Upper lobe of left lung (tissue), 6 donors: Measurements from ENCODE around the gene AUP1. TPM values are rescaled to one million over a fixed set of nuclear protein-coding genes. Genes with fewer than 3 reads are reported as not detected.

Experiments used
- ATAC-seq, 2 donors: fragments of 200-7000 bp; cut with Tn5 transposase; one replicate each; pipeline ENCODE4 v1.9.1; 2022; ENCODE audit warnings: mild to moderate bottlenecking in 2 of 2, moderate library complexity in 2 of 2; ENCODE audit not compliant: low FRiP score in 2 of 2
- DNase-seq, 2 donors: peaks; one replicate each; pipeline ENCODE4 v3.0.0-alpha.2; 2019 to 2020
- H3K27ac ChIP-seq, 4 donors: fragments of 200-600 bp; sonication (generic); one replicate each; pipeline ENCODE4 v1.5.1; 2016 to 2019
- H3K27me3 ChIP-seq, 4 donors: fragments of 200-600 bp; sonication (generic); one replicate each; pipeline ENCODE4 v1.5.1; 2017 to 2019
- H3K36me3 ChIP-seq, 4 donors: fragments of 200-600 bp; sonication (generic); one replicate each; pipeline ENCODE4 v1.5.1; 2016 to 2019
- H3K4me1 ChIP-seq, 4 donors: fragments of 200-600 bp; sonication (generic); one replicate each; pipeline ENCODE4 v1.5.1; 2018 to 2019
- H3K4me3 ChIP-seq, 4 donors: fragments of 200-600 bp; sonication (generic); one replicate each; pipeline ENCODE4 v1.5.1; 2017 to 2019; ENCODE audit warnings: mild to moderate bottlenecking in 2 of 4, moderate library complexity in 1 of 4
- H3K9me3 ChIP-seq, 4 donors: fragments of 200-600 bp; sonication (generic); one replicate each; pipeline ENCODE4 v1.5.1; 2018 to 2019
- EP300 ChIP-seq, 4 donors: sonication (generic); formaldehyde crosslinking; IDR thresholded peaks; one replicate each; pipeline ENCODE4 v1.5.1; 2017; ENCODE audit warnings: antibody characterized with exemption in 4 of 4, control low read depth in 2 of 4
- POLR2A ChIP-seq, 4 donors: fragments of 450-650 bp; IDR thresholded peaks; one replicate each; pipeline ENCODE4 v1.5.1; 2016 to 2017; ENCODE audit warnings: antibody characterized with exemption in 4 of 4, mild to moderate bottlenecking in 2 of 4
- POLR2AphosphoS5 ChIP-seq, 2 donors: sonication (generic); formaldehyde crosslinking; IDR thresholded peaks; one replicate each; pipeline ENCODE4 v1.5.1; 2017; ENCODE audit warnings: antibody characterized with exemption in 2 of 2
- WGBS, 2 donors: methylation state at CpG; one replicate each; pipeline ENCODE4 v1.1.5; 2017 to 2018; 5-methylcytosine and 5-hydroxymethylcytosine counted together
- total RNA-seq, 6 donors: library from RNA; depleted of rRNA in 4 of 6; stranded (reverse); fragments of >200 nt in 4 of 6; gene quantifications; one replicate each; pipeline versions ENCODE4 v1.1.0 to v1.2.1, GENCODE V29; 2016 to 2021
- TF ChIP-seq, protein P1 (sequence below), 6 experiments: fragments of 450-650 bp in 4 of 6; fragments of 200-600 bp in 2 of 6; sonication (generic) in 2 of 6; IDR thresholded peaks; one replicate each; pipeline ENCODE4 v1.5.1; 2016 to 2019; ENCODE audit warnings: antibody characterized with exemption in 6 of 6
- donor health status: DM: no; HTN: no; CAD: no; lungs with moderate emphysema.
- donor health status: DM: no; HTN: yes; CAD: no; lungs with severe emphysema.

AUP1 gene
- total RNA-seq, 6 donors from 2014 or later: 93.4 to 337 (median 125) TPM

GRCh38 chr2:74569686-74570085 lies 40.2 kb upstream of the AUP1 start:
- no peak for ATAC-seq
- no peak for DNase-seq
- Histone ChIP-seq H3K36me3 (no peaks in the 10 kb centered on the region), H3K4me1 (peaks cover 0 to 14% (median 5%) of the 10 kb centered on the region in 4 donors), H3K9me3 (no peaks in the 10 kb centered on the region), H3K4me3 (no peak overlapping the region), H3K27me3 (no peaks in the 10 kb centered on the region), H3K27ac (no peak overlapping the region)
- 43 to 57% methylated on average over 1 of the region's 1 CpG for WGBS, 2 donors
- no peak for TF ChIP-seq EP300 (IDR thresholded peaks at IDR 0.05)
- TF ChIP-seq POLR2AphosphoS5 (IDR thresholded peaks at IDR 0.05): no peak
- no peak for TF ChIP-seq POLR2A (IDR thresholded peaks at IDR 0.05)
- TF ChIP-seq, protein P1, sequence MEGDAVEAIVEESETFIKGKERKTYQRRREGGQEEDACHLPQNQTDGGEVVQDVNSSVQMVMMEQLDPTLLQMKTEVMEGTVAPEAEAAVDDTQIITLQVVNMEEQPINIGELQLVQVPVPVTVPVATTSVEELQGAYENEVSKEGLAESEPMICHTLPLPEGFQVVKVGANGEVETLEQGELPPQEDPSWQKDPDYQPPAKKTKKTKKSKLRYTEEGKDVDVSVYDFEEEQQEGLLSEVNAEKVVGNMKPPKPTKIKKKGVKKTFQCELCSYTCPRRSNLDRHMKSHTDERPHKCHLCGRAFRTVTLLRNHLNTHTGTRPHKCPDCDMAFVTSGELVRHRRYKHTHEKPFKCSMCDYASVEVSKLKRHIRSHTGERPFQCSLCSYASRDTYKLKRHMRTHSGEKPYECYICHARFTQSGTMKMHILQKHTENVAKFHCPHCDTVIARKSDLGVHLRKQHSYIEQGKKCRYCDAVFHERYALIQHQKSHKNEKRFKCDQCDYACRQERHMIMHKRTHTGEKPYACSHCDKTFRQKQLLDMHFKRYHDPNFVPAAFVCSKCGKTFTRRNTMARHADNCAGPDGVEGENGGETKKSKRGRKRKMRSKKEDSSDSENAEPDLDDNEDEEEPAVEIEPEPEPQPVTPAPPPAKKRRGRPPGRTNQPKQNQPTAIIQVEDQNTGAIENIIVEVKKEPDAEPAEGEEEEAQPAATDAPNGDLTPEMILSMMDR (IDR thresholded peaks at IDR 0.05): no peak

- DNase-seq: peak in 1 of 2 donors; percentile 60
- Histone ChIP-seq H3K9me3 (no peaks in the 10 kb centered on the region), H3K27ac (no peak overlapping the region), H3K27me3 (no peaks in the 10 kb centered on the region), H3K36me3 (no peaks in the 10 kb centered on the region), H3K4me3 (no peak overlapping the region), H3K4me1 (no peaks in the 10 kb centered on the region)
- TF ChIP-seq, protein P1 (IDR thresholded peaks at IDR 0.05): no peak
- TF ChIP-seq POLR2AphosphoS5 (IDR thresholded peaks at IDR 0.05) (no peak), POLR2A (IDR thresholded peaks at IDR 0.05) (no peak), EP300 (IDR thresholded peaks at IDR 0.05) (no peak)
- ATAC-seq: no peak
- WGBS, 2 donors: 42 to 57% methylated on average over 5 of the region's 5 CpGs
Measured at GRCh38 chr2:74567881-74568280, 38.4 kb upstream of the AUP1 start.

- H3K36me3 ChIP-seq: no peaks in the 10 kb centered on the region
- peak in 1 of 2 donors; percentile 73 for ATAC-seq
- no peak overlapping the region for H3K4me3 ChIP-seq
- H3K27ac ChIP-seq: no peak overlapping the region
- no peaks in the 10 kb centered on the region for H3K4me1 ChIP-seq
- TF ChIP-seq, protein P1 (IDR thresholded peaks at IDR 0.05): no peak
- TF ChIP-seq POLR2AphosphoS5 (IDR thresholded peaks at IDR 0.05) (no peak), POLR2A (IDR thresholded peaks at IDR 0.05) (no peak), EP300 (IDR thresholded peaks at IDR 0.05) (no peak)
- no peak for DNase-seq
- no peaks in the 10 kb centered on the region for H3K9me3 ChIP-seq
- H3K27me3 ChIP-seq: no peaks in the 10 kb centered on the region
Measured at GRCh38 chr2:74566754-74567085, 37.2 kb upstream of the AUP1 start.

DNA sequence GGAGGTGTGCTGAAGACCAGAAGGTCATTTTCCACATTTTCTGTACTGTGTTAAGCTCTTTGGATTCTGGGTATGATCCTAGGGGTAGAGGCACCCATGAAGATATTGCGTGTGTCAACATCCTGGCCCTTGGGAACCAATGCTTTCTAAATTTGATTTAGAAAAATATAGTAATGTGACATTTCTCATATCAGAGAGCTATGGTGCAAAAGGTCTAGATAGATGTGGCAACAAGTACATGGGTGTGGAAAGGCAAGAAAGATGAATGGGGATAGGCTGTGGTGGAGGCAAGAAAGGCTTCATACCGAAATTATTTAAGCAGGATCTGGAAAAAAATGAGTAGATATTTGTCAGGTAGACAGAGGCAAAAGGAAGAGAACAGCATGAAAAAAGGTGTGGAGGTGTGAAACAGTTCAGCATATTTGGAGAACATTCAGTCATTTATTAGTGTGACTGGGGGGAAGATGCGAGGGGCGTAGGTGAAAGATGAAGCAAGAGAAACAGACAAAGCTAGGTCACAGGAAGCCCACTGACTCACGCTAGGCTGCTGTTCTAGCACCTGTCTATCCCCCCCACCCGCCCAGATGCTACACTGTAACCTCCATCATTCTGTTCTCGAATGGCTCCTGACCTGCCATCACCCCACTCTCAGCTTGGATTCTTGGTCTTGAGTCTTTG lies 36.7 kb upstream of the AUP1 start:
- ATAC-seq (no peak), DNase-seq (no peak)
- H3K4me1 ChIP-seq: no peaks in the 10 kb centered on the region
- H3K36me3 ChIP-seq: no peaks in the 10 kb centered on the region
- H3K9me3 ChIP-seq: no peaks in the 10 kb centered on the region
- no peak overlapping the region for H3K27ac ChIP-seq
- no peaks in the 10 kb centered on the region for H3K27me3 ChIP-seq
- WGBS, 2 donors: 73 to 78% methylated on average over 7 of the region's 7 CpGs
- no peak overlapping the region for H3K4me3 ChIP-seq
- TF ChIP-seq POLR2A (IDR thresholded peaks at IDR 0.05) (no peak), EP300 (IDR thresholded peaks at IDR 0.05) (no peak), POLR2AphosphoS5 (IDR thresholded peaks at IDR 0.05) (no peak)
- TF ChIP-seq, protein P1 (IDR thresholded peaks at IDR 0.05): no peak

GRCh38 chr2:74564222-74564621 lies 34.7 kb upstream of the AUP1 start:
- no peaks in the 10 kb centered on the region for H3K36me3 ChIP-seq
- no peaks in the 10 kb centered on the region for H3K9me3 ChIP-seq
- no peak overlapping the region for H3K27ac ChIP-seq
- no peaks in the 10 kb centered on the region for H3K4me1 ChIP-seq
- no peak for ATAC-seq
- no peak overlapping the region for H3K4me3 ChIP-seq
- TF ChIP-seq, protein P1 (IDR thresholded peaks at IDR 0.05): no peak
- no peak for TF ChIP-seq POLR2AphosphoS5 (IDR thresholded peaks at IDR 0.05)
- WGBS, 2 donors: 69 to 80% methylated on average over 5 of the region's 5 CpGs
- DNase-seq: no peak
- no peaks in the 10 kb centered on the region for H3K27me3 ChIP-seq
